ENCODE results near the gene GPR139.

Gene GPR139

GRCh38 chr16:20073203-20074098, at the start of gene GPR139:
GPR139 (minus strand) TSS chr16:20073890; CDS start chr16:20073616, 274 bp downstream.
- DNase-seq, result no peak

- DNase-seq, result no peak
Measured at GRCh38 chr16:20122011-20122410, 48.3 kb upstream of the GPR139 start.

DNA sequence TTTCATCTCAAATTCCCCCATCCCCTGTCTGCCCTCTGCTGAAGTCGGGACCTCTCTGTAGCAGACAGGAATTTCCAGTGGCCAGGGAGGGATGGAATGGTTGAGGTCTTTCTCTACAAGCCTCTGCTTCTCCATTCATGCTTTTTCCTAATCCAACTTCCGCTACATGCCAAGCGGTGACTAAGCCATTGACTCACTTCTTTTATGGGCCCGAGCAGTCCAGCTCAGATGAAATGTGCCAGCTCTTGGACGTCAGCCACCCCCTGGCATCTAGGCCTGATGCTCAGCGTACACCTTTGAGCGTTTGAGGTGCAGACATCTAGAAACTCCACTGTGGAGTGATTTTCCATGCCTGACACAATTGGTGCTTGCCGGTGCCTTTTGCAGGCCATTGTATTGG, 40.7 kb upstream of the GPR139 start:
- DNase-seq, result no peak

DNA sequence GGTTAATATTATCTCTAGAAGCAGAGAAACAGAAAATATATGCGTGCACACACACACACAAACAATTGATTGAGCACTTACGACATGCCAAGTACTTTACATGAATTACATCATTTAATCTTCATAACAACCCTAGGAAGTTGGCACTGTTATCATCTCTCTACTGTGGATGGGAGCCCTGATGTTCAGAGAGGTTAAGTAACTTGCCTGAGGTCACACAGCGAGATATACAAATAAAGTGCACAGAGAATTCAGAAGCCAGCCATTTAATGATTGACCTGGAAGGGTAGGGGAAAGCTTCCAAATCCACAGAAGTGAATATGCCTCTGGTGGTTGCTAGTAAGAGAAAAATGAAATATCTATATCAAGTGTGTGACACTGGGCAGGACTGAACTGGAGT, 37.5 kb upstream of the GPR139 start:
- DNase-seq, result no peak

- DNase-seq, result no peak
Measured at GRCh38 chr16:20107083-20107482, 33.4 kb upstream of the GPR139 start.

- DNase-seq, result no peak
Measured at GRCh38 chr16:20104563-20105183, 31.0 kb upstream of the GPR139 start.

DNA sequence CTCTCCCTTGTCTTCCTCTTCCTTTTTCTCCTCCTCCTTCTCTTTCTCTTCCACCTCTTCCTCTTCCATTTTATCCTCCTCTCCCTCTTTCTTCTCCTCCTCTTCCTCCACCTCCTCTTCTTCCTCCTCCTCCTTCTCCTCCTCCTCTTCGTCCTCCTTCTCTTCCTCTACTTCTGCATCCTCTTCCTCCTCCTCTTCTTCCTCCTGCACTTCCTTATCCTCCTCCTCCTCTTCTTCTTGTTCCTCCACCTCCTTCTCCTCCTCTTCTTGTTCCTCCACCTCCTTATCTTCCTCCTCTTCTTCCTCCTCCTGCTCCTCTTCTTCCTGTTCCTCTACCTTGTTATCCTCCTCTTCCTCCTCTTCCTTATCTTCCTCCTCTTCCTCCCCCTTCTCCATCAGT, 28.8 kb upstream of the GPR139 start:
- no peak for DNase-seq

GRCh38 chr16:20102021-20102420, 28.3 kb upstream of the GPR139 start:
- no peak for DNase-seq

DNA sequence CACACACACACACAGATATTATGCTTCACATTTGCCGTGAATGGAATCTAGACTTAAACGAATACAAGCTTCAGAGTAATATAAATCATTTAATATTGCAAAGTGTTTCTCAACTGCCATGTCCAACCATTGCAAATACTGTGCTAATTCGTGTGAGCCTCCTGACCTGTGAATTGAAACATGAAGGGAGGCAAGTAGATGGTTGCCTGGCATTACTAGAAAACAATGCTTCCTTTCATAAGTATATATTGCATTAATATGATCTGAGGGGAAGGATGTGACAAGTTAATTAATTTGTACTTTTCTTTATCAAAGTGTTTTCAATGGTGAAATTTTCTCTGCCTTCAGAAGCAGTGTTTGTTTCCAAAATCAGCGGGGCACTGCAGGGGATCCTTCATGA, 25.7 kb upstream of the GPR139 start:
- no peak for DNase-seq

DNA sequence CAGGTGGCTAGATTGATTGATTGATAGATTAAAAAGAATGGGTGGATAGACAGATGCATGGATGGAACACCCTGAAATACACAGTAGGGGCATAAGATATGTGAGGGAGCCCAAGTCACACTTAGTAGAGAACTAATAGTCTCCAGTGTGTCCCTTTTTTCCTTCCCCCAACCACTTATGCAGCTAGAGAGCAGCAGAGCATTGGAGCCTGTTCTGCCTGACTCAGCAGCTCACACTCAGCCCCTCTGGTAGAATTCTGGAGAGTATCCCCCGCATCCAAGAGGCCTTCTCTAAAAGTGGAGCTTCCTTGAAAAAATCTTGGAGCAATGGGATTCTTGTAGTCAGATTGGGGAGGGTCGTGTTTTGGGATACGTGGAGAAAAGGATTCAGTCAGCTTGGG, 20.5 kb upstream of the GPR139 start:
- no peak for DNase-seq

DNA sequence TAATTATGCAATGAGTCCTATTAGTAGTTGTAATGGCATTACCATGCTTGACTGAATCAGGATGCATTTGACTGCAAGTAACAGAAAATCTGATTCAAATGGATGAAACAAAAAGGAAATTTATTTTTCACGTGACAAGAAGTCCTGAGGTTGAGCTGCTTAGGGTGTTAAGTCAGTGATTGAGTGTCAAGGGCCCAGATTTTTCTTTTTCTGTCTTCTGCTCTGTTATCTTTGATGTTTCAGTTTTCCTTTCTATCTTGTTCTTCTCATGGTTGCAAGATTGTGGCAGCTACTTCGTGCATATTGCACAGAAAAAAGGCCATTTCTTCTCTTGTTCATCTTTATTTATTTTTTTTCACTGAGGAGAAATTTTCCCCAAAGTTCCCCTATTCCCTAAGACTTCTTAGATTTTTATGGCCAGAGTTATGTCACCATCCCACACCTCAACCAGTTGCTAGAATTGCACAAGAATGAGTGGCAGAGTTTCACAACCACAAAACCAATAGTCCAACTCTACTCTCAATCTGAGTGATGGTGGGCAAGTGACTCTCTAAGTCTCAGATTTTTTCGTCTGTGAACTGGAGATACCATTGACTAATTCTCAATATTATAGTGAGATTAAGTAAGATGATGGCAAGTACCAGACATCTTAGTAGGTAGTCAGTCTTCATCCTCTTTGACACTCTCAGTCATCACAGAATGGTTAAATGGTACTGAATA, 15.7 kb upstream of the GPR139 start:
- no peak for DNase-seq

DNA sequence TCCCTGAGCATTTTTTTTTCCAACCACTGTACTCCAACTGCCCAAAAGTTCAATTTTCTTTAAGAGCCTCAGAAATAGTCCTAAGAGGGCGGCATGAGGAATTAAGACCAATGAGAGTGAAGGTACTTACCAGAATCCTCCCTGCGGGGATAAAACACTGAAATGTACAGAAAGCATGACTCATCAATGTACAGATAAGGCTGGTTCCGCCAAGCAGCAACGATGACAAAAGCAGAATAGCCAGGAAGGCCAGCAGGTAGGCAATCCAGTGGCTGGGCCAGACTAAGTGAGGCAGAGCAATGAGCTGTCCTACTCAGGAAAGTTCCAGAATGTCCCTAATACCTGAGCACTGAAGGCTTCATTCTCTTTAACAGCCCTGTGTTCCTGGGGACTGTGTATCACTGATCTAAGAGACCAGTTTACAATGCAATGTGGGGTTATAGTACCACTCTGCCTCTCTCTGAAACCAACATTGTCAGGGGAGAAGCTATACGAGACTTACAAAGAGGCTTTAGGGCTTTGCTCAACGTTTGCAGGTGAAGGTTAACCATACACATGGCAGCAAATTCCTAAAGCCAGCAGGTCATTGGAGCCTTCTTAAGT, 11.0 kb upstream of the GPR139 start:
- DNase-seq, result no peak

GRCh38 chr16:20079106-20079505, 5.4 kb upstream of the GPR139 start:
- no peak for DNase-seq

DNA sequence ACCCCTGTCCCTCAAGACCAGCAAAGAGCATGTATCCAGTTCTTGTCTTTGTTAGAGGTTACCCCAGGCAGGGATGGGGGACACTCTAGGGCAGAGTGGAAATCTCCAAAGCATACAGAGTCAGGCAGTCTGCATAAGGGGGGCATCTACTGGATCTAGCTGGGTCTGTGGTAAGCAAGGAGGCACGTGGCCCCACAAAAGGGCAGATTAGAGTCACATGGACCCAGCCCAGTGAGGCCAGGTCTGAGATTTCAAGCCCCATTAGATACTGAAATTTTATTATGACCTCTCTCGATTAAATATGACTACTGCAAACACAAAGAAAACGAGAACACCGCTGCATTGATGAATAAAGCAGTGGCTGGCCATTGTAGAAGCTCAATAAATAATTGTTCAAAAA, 1.6 kb upstream of the GPR139 start:
- DNase-seq, result no peak

- DNase-seq, result no peak
Measured at GRCh38 chr16:20074099-20074991, 655 bp upstream of the GPR139 start.

GRCh38 chr16:20072874-20073202, 852 bp downstream of the GPR139 start:
- no peak for DNase-seq

GRCh38 chr16:20072146-20072873, 1.4 kb downstream of the GPR139 start:
- no peak for DNase-seq

- no peak for DNase-seq
Measured at GRCh38 chr16:20064931-20065330, 8.8 kb downstream of the GPR139 start.

- no peak for DNase-seq
Measured at GRCh38 chr16:20064520-20064919, 9.2 kb downstream of the GPR139 start.

GRCh38 chr16:20061132-20061531, 12.6 kb downstream of the GPR139 start:
- no peak for DNase-seq

GRCh38 chr16:20056436-20056835, 17.3 kb downstream of the GPR139 start:
- DNase-seq, result no peak

GRCh38 chr16:20053336-20053735, 20.4 kb downstream of the GPR139 start:
- no peak for DNase-seq
